Activated B cell treated with CpG ODN at 0.5 μM for 24 hours (primary cell): ENCODE results near the gene FSTL4. TPM values are rescaled to one million over a fixed set of nuclear protein-coding genes. Genes with fewer than 3 reads are reported as not detected.

Source experiments
- ATAC-seq: fragments of 200-7000 bp; cut with Tn5 transposase; one replicate; pipeline ENCODE4 v1.10.0; 2021; ENCODE audit warnings: low read depth, mild to moderate bottlenecking, moderate library complexity
- CTCF ChIA-PET: fragments of 350-600 bp; sonication (Branson Sonifier 250); formaldehyde crosslinking; loops from one replicate; lab custom pipeline; 2021; ENCODE audit warnings: antibody characterized with exemption; lab: Charles Lee
- POLR2A ChIA-PET: fragments of 350-600 bp; sonication (Branson Sonifier 250); formaldehyde crosslinking; loops from one replicate; lab custom pipeline; 2021; ENCODE audit warnings: antibody characterized with exemption; lab: Charles Lee
- DNase-seq: peaks from one replicate; pipeline ENCODE4 v3.0.0; 2022
- H3K27ac Mint-ChIP-seq: one replicate; pipeline ENCODE4 v1.8.0; 2020; ENCODE audit warnings: mixed read lengths
- H3K27me3 Mint-ChIP-seq: one replicate; pipeline ENCODE4 v1.8.0; 2021; ENCODE audit warnings: mixed read lengths
- H3K36me3 Mint-ChIP-seq: one replicate; pipeline ENCODE4 v1.8.0; 2021; ENCODE audit warnings: low read depth, mixed read lengths
- H3K4me1 Mint-ChIP-seq: one replicate; pipeline ENCODE4 v1.8.0; 2021; ENCODE audit warnings: mixed read lengths
- H3K4me3 Mint-ChIP-seq: one replicate; pipeline ENCODE4 v1.8.0; 2020; ENCODE audit warnings: mild to moderate bottlenecking, mixed read lengths
- H3K9me3 Mint-ChIP-seq: one replicate; pipeline ENCODE4 v1.8.0; 2020; ENCODE audit warnings: mixed read lengths
- intact Hi-C: fragments of 100-400 bp; cut with micrococcal nuclease; formaldehyde crosslinking; loops from one replicate; pipeline ENCODE4 v1.15.1; 2024
- total RNA-seq: library from RNA; stranded (reverse); gene quantifications from 2 replicates; pipeline ENCODE4 v1.2.3, GENCODE V29; 2022
- TF ChIP-seq, protein P1 (sequence below): fragments of 200-600 bp; IDR thresholded peaks from one replicate; pipeline ENCODE4 v1.8.0; 2022; ENCODE audit warnings: antibody characterized with exemption, mild to moderate bottlenecking

The FSTL4 gene
- total RNA-seq, 1 donor from 2014 or later, result 1.7 TPM

DNA sequence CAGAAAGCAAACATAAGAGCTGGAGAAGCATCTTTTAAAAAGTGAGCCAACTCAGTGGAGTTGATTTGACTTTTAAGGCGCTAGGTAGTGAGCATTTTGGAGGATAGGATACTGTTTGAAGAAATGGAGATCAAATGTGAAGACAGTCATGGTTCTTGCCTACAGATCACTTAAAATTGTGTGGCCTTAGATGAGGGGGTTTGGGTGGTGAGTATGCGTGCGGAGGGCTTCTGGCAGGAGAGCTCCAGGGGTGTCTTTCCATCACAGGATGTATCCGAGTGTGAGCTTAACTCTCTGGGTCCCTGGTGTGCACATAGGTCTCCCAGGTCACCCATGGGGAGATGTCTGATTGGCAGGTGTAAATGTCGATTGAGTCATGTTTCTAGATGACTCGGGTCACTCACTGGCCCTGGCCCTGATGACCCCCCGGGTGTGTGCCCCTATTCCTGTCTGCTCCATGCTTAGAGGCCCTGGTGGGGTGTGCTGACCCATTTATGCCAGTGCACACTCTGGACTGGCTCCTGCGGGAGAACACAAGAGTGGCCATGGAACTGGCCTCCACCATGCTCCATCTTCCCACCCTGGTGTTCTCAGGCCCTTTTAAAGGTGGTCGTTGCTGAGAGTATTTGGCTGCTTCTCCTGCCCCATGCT is 274.4 kb downstream of the FSTL4 start:
- TF ChIP-seq, protein P1, sequence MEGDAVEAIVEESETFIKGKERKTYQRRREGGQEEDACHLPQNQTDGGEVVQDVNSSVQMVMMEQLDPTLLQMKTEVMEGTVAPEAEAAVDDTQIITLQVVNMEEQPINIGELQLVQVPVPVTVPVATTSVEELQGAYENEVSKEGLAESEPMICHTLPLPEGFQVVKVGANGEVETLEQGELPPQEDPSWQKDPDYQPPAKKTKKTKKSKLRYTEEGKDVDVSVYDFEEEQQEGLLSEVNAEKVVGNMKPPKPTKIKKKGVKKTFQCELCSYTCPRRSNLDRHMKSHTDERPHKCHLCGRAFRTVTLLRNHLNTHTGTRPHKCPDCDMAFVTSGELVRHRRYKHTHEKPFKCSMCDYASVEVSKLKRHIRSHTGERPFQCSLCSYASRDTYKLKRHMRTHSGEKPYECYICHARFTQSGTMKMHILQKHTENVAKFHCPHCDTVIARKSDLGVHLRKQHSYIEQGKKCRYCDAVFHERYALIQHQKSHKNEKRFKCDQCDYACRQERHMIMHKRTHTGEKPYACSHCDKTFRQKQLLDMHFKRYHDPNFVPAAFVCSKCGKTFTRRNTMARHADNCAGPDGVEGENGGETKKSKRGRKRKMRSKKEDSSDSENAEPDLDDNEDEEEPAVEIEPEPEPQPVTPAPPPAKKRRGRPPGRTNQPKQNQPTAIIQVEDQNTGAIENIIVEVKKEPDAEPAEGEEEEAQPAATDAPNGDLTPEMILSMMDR, result no peak
- no peak overlapping the region for H3K4me3 Mint-ChIP-seq
- ChIA-PET CTCF (interaction anchor here (0.6 kb wide), 1 partner anchor 1048 kb away, joined by 4 read pairs; no protein-coding TSS in a partner anchor), POLR2A (no interaction called here)
- no peak for DNase-seq
- intact Hi-C loops, result no loop called here
- no peak overlapping the region for H3K27ac Mint-ChIP-seq
- ATAC-seq, result no peak
- no peaks in the 10 kb centered on the region for H3K27me3 Mint-ChIP-seq
- no peaks in the 10 kb centered on the region for H3K9me3 Mint-ChIP-seq
- peaks cover 2% of the 10 kb centered on the region for H3K4me1 Mint-ChIP-seq
- H3K36me3 Mint-ChIP-seq, result no peaks in the 10 kb centered on the region

DNA sequence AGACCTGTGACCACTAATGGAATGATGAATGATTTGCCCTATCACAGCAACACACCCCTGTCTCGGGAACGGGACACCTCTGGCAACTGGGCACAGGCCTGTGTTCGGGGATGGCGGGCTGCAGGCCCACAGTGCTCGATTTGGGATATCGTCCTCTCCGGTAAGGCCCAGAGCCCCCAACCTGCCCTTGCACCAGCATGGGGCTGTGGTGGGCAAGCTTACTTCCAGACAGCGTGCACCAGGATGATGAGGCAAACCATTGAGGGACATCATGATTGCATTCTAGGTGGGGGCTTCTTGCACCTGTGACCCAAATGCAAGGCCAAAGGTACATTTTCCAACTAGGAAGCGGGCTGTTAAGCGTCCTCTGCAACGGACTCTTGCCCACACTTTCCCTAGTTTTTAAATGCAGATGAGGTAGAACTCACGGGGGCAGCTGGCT is 275.4 kb downstream of the FSTL4 start:
- TF ChIP-seq, protein P1, result no peak
- DNase-seq, result no peak
- intact Hi-C loops, result no loop called here
- H3K4me1 Mint-ChIP-seq, result peaks cover 2% of the 10 kb centered on the region
- CTCF ChIA-PET, result no interaction called here
- no peaks in the 10 kb centered on the region for H3K36me3 Mint-ChIP-seq
- no peaks in the 10 kb centered on the region for H3K9me3 Mint-ChIP-seq
- no peak for ATAC-seq
- POLR2A ChIA-PET, result no interaction called here
- no peak overlapping the region for H3K4me3 Mint-ChIP-seq
- no peak overlapping the region for H3K27ac Mint-ChIP-seq
- H3K27me3 Mint-ChIP-seq, result no peaks in the 10 kb centered on the region

DNA sequence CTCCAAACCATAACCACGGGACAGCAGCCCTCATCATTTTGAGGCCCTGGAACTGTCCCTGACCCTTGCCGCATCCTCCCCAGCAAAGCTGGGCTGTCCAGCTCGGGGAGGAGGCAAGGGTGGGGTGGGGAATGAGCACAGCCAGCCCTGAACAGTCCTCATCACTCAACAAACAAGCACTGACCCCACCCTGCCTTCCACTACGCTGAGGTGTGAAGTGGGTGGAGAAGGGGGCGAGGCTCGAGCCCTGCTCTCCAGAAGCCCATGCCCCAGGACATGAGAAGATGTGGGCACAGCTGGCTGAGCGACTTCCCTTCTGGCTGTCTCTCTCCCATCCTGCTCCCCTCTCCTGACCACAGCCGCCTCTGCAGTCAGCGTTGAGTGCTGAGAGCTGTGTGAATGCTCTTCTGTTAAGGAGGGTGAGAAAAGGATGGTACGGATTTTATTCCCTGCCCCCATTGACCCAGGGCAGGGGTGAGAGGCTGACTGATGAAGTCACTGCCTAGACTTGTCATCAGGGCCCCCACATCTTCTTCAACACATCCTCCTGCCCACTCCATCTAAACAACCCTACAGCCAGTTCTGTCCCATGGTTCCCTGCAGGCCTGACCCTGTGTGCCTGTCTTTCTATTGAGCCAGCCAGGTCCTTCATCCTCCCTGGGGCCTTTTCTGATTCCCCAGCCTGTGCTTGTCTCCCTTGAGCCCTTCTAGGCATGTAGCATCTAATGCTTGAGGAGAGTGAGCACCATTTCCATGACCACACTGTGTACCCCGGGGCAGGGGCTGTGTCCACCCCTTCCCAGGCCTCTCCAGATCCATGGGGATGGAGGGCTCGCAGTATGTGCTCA is 276.0 kb downstream of the FSTL4 start:
- no peaks in the 10 kb centered on the region for H3K36me3 Mint-ChIP-seq
- ATAC-seq, result no peak
- no peaks in the 10 kb centered on the region for H3K27me3 Mint-ChIP-seq
- ChIA-PET CTCF (no interaction called here), POLR2A (no interaction called here)
- intact Hi-C loops, result no loop called here
- peaks cover 2% of the 10 kb centered on the region for H3K4me1 Mint-ChIP-seq
- H3K27ac Mint-ChIP-seq, result no peak overlapping the region
- no peak for DNase-seq
- H3K9me3 Mint-ChIP-seq, result no peaks in the 10 kb centered on the region
- TF ChIP-seq, protein P1, result no peak
- no peak overlapping the region for H3K4me3 Mint-ChIP-seq

DNA sequence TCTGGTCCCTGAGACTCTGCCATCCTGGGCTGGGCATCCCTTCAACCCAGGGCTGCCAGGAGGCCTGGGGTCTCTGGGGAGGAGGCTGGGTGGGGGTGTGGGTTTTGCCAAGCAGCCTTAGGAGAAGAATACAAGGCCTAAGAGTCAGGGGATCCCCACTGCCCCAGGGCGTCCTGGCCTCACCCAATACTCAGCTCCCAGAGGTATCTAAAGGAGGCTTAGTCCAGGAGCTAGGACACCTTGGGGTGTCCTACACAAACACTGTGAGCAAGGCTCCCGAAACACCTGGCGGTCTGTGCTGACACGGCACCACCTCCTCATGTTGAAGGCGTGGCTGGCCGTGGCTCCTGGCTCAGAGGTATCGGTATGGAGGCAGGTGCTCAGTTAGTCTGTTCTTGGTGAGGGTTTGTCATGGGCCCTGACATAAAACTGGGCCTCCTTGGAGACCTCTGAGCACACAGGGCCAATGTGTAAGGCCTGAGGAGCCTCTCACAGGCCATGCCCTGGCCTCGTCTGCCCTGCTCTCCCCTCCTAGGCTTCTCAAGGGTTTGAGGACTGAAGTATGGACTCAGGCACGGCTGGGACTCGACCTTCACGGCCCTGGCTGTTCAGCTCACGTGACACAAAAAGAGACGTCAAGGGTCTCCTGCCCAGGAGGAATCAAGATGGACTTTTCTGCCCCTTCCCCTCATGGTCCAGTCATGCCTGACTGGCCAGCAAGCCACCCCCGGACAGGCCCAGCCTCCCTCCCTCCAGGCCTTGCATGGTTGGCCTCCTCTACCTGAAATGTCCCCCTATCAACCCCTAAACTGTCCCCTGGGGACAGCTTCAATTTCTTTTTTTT is 277.3 kb downstream of the FSTL4 start:
- POLR2A ChIA-PET, result no interaction called here
- DNase-seq, result no peak
- ATAC-seq, result no peak
- peaks cover 2% of the 10 kb centered on the region for H3K4me1 Mint-ChIP-seq
- no peaks in the 10 kb centered on the region for H3K27me3 Mint-ChIP-seq
- intact Hi-C loops, result no loop called here
- no peak overlapping the region for H3K4me3 Mint-ChIP-seq
- no peaks in the 10 kb centered on the region for H3K9me3 Mint-ChIP-seq
- no peak overlapping the region for H3K27ac Mint-ChIP-seq
- TF ChIP-seq, protein P1, result no peak
- CTCF ChIA-PET, result no interaction called here
- H3K36me3 Mint-ChIP-seq, result no peaks in the 10 kb centered on the region
